Esophagus squamous epithelium (tissue), 4 donors: ENCODE data around the gene DNAJC30.

ENCODE experiments used
- POLR2A ChIP-seq, 4 donors: fragments of 450-650 bp; IDR thresholded peaks; one replicate each; pipeline ENCODE4 v1.6.1; 2017; ENCODE audit warnings: antibody characterized with exemption in 4 of 4, mild to moderate bottlenecking in 4 of 4, moderate library complexity in 3 of 4
- TF ChIP-seq, protein P1 (sequence below), 6 experiments: fragments of 450-650 bp in 4 of 6; fragments of 200-600 bp in 2 of 6; sonication (generic) in 2 of 6; IDR thresholded peaks; one replicate each; pipeline ENCODE4 v1.5.1; 2016 to 2019; ENCODE audit warnings: antibody characterized with exemption in 6 of 6, mild to moderate bottlenecking in 4 of 6, moderate library complexity in 4 of 6

DNA sequence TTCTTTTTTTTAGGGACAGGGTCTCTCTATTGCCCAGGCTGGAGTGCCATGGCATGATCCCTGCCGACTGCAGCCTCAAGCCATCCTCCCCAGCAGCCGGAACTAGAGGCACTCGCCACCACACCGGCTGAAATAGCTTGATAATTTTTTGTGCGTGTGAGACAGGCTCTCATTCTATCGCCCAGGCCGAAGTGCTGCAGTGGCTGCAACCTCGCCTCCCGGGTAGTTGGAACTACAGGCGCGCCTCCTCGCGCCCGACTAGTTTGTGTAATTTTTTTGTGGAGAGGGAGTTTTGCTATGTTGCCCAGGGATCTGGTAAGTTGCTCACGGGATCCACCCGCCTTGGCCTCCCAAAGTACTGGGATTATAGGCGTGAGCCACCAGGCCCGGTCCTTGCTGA is 2.1 kb upstream of the DNAJC30 start:
- TF ChIP-seq, protein P1, sequence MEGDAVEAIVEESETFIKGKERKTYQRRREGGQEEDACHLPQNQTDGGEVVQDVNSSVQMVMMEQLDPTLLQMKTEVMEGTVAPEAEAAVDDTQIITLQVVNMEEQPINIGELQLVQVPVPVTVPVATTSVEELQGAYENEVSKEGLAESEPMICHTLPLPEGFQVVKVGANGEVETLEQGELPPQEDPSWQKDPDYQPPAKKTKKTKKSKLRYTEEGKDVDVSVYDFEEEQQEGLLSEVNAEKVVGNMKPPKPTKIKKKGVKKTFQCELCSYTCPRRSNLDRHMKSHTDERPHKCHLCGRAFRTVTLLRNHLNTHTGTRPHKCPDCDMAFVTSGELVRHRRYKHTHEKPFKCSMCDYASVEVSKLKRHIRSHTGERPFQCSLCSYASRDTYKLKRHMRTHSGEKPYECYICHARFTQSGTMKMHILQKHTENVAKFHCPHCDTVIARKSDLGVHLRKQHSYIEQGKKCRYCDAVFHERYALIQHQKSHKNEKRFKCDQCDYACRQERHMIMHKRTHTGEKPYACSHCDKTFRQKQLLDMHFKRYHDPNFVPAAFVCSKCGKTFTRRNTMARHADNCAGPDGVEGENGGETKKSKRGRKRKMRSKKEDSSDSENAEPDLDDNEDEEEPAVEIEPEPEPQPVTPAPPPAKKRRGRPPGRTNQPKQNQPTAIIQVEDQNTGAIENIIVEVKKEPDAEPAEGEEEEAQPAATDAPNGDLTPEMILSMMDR (IDR thresholded peaks at IDR 0.05) = no peak
- TF ChIP-seq POLR2A (IDR thresholded peaks at IDR 0.05) = no peak
